GM18867 (cell line): ENCODE data around the gene FRMD4A.

ENCODE experiments used
- ATAC-seq: cut with Tn5 transposase; IDR thresholded peaks from one replicate; pipeline ENCODE4 v1.9.1; 2021; ENCODE audit warnings: mild to moderate bottlenecking, moderate library complexity; ENCODE audit not compliant: unreplicated experiment

Gene FRMD4A

DNA sequence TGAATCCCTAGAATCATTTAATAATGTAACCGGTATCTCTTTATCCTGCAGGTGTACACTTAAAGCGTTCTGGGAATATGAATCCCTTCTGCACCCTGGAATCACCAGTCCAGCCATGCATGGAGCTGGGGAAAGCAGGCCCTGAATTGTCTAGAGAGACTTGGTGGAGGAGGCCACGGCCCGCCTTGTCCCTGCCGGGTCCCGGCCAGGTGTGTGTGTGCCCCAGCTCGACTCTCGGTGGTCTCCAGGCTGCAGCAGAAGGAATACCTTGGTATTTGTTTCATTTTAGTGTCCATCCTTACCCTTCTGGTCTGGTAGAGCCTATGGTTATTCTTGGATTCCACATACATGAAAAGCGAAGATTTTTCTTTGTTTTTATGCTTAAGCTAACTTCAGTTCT, 685.9 kb downstream of the FRMD4A start:
- ATAC-seq = no peak

DNA sequence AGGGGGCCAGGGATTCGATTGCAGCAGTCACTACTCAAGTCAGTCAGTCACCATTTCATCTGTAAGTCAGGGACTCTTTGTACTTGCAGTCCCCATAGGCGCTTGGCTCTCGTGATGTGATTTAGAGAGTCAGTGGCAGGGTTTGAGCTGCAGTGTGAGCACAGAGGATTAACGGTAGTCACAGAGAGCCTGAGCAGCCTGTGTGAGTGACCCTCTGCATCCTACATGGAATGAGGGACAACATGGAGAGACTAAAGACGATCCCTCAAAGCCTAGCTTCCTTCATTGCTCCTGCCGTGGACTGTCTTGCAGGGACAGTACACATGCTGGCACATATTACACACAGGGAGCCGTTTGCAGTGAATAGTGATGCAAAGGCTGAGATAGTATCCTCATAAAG, 687.7 kb downstream of the FRMD4A start:
- no peak for ATAC-seq

DNA sequence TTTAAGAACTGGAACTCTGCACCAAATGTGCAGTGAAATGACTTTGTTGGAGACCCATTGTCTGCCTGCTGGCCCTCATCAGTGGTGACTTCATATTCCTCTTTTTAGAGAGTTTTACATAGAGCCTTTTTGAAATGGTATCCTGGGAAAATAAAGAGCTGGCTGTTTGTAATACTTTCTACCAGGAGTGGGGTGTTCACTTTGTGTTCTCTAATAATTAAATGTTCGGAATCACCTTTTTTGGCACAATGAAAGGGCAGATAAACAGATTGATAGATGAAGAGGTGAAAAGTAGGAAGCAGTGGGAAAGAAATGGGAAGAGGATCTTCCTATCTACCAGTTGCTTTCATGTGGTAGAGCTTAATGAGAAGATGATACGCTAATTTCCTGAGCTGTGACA, 688.4 kb downstream of the FRMD4A start:
- ATAC-seq = no peak

DNA sequence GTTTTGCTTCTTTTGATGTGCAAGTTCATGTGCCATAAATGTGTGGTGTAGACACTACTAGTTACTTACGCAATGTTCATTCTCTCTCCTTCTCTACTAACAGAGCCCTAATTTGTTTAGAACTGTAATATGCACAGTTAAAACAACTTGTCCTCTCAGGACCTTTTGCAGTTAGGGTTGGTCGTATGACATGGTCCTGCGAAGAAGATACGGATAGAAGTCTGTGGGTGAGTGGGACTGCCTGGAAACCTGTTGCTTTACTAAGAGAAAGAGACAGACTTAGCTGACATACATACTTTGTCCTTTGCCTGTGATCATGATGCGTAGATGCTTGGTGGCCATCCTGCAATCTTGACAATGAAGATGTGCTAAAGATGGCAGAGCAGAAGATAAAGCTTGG, 692.8 kb downstream of the FRMD4A start:
- no peak for ATAC-seq

DNA sequence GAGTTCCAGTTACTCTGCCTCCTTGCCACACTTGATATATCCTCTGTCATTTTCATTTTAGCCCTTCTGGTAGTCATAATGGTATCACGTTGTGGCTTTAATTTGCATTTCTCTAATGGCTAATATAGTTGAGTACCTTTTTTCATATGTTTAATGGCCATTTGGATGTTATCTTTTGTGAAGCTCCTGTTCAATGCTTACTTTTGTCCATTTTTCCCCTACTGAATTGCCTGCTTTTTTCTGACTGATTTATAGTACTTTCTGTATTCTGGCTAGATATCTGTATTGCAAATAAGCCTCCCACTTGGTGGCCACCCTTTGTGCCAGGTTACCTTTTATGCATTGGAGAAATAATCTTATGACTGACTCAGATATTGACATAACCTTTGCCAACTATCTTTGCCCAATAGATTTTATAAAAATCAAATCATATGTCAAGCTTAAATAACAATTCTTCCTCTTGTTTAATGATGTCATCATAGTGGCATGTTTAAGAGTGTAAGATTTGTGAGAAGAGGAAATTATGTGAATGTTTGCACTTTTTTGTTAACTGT, 693.3 kb downstream of the FRMD4A start:
- peak; percentile 68 for ATAC-seq

DNA sequence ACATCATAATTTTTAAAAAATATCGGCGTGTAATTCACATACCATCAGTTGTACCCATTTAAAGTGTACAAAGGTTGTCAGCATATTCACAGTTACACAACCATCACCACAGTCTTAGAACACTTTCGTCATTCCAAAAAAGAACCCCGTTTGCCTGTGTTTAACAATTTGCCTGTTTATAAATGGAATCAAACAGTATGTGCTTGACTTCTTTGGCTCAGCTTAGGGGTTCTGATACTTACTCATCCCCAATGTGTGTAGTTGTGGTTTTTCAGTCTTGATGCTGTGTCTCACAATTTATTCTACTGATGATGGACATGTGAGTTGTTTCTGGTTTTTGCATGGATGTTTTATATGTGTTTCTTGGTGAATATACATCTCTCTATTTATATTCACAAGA, 693.9 kb downstream of the FRMD4A start:
- no peak for ATAC-seq

DNA sequence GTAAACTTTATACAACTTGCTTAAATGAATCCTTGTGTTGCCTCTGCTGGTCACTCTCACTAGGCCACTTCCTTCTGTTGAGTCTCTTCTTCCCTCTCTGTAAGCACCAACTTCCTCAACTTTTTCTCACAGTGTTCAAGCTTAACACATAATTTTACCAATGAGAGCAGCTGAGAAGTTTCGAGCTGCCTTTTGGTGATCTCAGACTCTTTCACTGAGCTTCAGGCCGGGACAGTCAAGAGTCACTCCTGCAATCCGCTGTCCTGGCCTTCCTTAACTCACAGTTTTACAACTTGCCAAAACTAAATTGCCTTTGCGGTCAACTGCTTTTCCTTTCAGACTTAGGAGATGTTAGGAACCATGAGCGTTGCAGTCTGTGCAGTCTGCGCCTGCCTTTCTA, 696.5 kb downstream of the FRMD4A start:
- no peak for ATAC-seq

DNA sequence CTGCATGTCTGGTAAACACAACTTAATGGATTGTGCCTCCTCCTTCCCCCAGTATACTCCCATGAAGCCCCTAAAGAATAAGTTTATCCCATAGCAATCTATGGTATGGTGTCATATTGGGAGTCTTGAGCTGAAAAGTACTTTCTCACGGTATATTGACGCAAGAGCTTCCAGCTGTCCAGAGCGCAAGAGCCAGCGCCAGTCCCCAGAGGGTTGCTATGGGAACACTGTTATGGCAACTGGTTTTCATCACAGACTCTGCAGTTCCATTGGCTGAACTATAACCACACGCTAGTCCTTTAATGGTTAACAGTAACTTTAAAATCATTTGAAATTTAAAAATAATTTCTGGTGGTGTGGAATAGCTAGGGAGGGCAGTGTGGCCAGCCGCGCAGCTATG, 697.0 kb downstream of the FRMD4A start:
- no peak for ATAC-seq

DNA sequence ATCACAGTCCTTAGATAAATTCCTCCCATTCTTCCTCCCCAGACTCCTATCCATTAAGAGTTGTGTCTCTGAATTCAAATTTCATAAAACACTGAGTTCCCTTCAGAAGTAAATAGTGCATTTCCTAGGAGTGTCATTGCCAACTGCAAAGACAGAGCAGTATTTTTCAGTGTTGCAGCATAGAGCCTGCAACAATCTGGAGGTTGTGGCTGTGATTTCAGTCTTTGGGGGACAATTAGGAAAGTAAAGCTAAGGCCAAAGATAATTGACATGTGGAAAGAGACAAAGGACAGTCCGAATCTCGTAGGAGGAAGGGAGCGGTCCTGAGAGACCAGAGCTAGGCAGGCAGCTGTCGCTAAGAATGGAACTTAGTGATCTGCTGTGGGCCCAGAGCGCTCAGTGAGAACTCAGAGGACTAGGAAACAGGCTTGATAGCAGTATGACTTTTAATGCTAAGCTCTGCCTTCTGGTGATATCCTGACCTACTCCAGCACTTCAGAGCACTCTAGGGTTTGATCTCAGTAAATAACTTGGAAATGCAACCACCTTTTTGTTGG, 697.8 kb downstream of the FRMD4A start:
- no peak for ATAC-seq

DNA sequence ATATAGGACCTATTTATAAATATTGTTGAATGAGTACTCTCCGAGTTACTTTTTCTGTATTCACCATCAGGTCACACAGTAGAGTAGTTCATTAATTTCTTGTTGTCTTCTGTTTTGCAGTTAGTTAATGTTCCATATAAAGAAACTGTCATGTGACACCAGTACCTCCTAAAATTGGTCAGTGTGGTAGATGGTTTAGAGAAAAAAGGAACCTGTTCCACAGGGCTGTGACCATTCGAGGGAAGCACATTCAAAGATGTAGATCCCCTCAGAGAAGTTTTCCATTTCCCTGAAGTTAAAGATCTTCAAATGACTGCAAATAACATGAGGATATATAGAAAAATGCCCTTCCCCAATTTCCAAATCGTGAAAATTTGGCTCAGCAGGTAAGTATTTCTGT, 698.3 kb downstream of the FRMD4A start:
- no peak for ATAC-seq

DNA sequence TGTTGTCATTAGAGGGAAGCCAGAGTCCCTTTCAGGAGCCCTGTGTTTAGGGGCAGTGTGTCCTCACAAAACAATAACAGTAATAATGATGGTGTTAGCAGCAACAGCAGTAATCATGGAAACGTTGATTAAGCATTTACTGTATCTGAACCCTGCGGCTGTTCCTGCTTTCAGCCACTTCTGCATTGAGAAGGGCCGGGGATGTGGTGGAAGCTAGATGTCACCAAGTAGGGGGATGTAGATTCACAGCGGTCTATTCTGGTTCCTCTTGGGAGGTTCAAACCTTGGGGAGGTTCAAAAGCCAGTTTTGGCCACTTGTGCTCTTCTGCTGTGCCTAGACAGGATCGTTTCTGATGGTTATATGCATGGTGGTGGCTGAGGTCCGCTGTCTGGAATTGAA, 699.1 kb downstream of the FRMD4A start:
- ATAC-seq = no peak

DNA sequence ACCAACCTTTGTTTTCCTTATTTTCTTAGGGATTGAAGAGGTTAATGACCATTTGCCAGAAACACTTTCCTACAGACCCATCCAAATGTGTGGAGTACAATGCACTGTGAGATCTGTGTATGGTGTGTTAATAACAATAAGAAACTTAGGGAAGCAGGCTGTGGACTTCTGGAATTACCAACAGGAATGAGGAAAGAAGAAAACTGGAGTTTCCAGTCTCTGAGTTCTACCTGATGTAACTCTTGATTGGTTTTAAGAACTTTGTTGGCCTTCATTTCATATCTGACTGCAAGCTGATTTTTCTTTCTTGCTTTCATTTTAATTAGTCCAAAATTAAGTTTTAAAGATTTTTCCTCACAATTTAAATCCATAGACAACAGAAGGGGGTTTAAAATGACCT, 700.5 kb downstream of the FRMD4A start:
- ATAC-seq = no peak

DNA sequence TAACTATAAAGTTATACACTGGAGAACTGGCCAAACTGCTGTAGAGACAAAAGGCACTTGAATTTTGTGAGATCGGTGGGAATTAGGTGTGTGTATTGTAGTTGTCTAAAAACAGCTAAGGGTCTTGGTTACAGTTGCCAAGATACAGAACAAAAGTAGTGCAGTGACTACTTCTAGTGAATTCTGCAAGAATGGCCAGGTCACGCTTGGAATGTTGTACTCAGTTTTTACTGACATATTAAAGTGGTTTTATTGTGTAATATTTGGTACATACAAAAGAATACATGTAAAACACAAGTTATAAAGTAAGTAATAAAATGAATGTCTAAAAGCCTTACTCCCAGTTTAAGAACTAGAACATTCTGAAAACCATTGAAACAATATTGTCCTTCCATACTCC, 701.6 kb downstream of the FRMD4A start:
- no peak for ATAC-seq

DNA sequence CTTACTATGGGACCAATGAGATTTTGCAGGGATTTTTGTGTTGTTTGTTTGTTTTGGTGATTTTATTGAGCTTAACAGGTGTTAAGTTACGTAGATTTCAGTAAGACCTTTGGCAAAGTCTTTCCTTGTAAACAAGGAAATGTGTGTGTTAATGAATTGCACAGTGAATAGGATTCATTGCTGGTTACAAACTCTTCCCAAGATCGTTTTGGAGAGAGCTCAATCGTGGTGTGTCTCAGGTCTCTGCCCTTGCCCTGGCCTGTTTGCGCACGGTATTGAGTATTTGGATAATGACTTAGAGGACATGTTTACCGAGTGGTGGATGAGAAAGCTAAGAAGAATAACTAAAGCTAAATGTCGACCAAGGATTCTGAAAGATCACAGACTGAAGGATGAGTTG, 702.1 kb downstream of the FRMD4A start:
- ATAC-seq = no peak

DNA sequence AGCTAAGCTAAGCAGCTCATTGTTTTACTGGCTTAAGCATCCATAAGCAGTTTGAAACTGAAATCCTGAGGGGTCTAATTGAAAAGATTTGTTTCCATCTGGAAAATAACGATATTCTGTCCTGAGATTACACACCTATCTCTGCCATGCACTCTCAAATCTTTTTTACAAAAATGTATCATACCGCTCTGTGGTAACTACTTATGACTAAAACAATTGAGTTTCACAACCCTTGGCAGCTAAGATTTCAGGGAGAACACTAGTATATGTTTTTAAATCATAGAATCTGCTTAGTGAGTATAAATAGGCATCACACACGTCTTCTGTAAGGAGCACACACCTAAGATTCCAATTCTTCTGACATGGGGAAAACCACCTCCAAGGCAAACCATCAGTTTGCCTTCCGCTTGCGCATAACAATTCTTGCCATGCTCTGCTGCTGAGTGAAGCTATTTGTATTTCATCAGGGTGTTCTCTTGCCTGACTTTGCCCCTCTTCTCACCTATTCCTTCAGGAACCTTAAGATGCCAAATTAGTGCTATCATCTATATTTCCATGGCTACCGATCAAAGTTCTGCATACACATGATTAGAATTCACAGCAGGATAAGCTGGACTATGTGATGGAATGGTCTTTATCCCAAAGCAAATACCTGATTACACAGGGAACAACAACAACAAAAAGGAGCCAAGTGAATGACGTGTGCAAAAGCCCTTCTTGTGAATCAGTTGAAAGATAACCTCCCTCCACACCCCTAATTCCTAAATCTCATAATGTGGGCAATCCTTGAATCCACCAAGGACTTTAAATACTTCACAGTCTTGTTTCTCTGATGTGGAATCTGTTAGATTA, 703.0 kb downstream of the FRMD4A start:
- ATAC-seq = no peak

DNA sequence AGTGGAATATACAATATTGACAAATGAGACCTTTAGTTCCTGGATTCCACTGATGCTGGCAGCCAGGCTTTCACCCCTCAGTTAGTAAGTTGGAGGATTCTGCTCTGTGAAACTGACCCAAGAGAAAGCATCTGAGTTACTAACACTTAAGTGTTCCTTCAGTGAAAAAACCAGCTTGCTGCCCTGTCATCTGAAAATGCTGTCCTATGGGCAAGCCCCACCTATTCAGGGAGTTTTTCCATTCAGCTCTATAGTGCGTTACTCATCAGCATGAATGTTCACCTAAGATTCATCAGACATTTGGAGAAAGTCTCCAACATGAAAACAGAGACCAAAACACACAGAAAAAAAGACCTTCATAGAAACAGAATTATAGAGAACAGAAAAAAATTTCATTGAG, 706.1 kb downstream of the FRMD4A start:
- ATAC-seq = no peak

DNA sequence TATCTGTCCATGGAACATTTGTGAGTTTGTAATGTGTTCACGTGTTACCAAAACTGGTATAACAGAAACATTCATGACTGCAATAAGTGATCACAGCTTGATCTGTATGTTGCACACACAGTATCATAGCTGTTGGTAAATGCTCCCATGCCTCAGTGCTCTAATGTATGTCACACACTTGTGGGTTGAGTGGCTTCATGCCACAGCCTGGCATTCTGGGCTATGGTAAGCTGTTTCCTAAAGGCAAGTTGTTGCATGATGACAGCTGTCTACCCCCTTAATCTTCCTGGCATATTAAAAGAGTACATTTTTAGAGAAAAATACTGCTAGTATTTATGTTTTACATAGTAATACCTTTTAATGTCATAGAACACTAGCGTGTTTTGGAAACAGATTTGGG, 708.8 kb downstream of the FRMD4A start:
- ATAC-seq = no peak

DNA sequence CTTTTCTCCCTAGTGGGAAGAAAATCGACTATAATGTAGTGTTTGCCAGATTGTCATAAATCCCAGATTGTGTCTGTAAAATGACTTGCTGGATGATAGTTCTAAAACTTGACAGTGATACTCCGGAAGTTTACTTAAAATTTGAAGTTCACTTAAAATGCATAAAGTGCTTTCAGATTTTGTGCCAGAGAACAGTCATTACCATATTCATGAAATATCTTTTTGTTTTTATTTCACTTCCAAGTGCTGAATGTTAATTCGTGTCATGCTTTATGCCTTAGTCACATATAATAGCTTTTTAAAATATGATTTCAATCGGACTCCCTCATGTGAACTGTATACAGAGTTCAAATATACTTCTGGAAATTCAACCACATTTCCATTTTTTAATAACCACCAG, 713.6 kb downstream of the FRMD4A start:
- no peak for ATAC-seq

DNA sequence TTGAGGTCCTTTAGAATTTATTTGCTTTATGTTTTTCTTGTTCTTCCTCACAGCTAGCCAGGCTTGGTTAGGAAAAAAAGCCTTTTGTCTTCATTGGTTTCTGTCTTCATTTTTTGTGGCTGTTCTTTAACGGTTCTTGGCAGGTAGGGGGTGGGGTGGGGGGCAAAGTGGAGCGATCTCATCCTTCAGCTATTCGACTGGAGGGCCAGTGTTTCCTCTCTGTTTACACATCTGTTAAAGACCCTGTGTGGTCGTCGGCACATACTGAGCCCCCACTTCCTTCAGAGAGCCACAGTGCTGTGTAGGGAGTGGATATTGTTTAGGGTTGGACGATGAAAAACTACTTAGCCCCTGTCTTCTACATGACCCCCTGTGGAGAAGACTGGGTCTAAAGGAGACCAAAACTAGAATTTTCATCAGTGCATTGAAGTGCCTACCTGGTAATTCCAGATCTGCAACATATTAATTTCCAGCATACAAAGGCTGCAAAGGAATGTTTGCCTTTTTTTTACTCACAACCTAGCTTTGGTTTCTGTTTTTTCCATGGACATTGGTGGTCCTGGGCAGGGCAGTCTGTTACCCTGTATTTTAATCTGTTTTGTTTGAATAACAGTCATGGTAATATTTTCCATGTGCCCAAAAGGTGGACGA, 714.9 kb downstream of the FRMD4A start:
- ATAC-seq = no peak

DNA sequence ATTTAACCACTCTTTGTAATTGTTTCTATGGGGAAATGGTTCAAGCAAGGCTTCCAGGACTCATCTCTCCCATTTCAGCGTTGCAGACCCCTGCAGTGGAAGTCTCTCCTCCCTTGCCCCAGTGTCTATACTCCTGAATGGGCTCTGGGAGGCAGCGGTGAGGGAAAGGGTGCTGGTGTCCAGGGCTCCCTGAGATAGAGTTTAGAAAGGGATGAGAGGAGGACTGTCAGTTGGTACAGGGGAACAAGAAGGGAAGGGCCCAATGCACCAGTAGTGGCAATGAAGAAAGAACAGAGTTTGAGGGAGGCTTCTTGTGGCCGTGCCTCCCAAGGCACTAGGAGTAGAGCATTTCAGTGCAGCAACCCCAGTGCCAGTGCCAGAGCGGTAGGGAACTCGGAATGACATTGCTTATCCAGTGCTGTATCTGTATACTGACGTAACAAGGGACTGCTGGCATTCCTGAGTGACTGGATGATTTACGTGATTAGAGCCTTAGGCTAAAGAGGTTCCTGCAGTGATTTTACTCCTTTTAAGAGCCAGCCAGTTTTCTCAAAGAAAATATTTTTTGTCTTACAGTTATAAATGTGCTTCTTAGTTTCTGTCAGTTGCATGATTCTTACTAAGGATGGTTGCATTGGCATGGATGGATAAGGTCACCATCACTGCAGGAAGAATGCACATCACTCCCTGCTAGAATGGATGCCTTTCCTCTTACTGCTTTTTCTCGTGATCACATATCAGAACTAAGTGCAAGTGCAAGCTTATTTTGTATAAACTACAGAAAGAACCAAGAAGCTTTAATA, 716.0 kb downstream of the FRMD4A start:
- ATAC-seq = no peak

DNA sequence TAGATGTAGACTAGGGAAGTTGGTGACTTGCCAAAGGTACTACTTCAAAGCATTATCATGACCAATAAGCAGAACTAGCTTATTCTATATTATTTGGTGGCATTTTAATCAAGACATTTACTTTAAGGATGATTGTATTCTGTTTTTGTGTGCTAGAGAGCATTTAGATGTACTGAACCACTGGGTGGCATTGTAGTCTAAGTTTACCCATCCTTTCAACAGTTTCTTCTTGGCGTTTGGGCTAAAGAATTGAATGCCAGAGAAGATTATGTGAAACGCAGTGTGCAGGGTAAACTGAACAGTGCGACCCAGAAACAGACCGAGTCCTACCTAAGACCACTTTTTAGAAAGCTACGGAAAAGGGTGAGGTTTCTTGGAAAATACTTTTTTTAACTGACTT, 717.2 kb downstream of the FRMD4A start:
- no peak for ATAC-seq
